Lower lobe of right lung (tissue), 2 donors: ENCODE results near the gene ZKSCAN1. TPM values are rescaled to one million over a fixed set of nuclear protein-coding genes. Genes with fewer than 3 reads are reported as not detected.

Experiments used
- ATAC-seq, 2 donors: fragments of 200-7000 bp; cut with Tn5 transposase; one replicate each; pipeline ENCODE4 v1.9.1; 2020 to 2022; ENCODE audit warnings: mild to moderate bottlenecking in 2 of 2, moderate library complexity in 2 of 2
- DNase-seq: peaks from one replicate; pipeline ENCODE4 v3.0.0-alpha.2; 2020
- H3K27ac ChIP-seq: fragments of 200-600 bp; one replicate; pipeline ENCODE4 v1.8.0; 2022
- H3K27me3 ChIP-seq: fragments of 200-600 bp; one replicate; pipeline ENCODE4 v1.8.0; 2022; ENCODE audit warnings: low read depth
- H3K36me3 ChIP-seq: fragments of 200-600 bp; one replicate; pipeline ENCODE4 v1.8.0; 2022; ENCODE audit warnings: mild to moderate bottlenecking
- H3K4me1 ChIP-seq: fragments of 200-600 bp; one replicate; pipeline ENCODE4 v1.8.0; 2022
- H3K4me3 ChIP-seq: fragments of 200-600 bp; one replicate; pipeline ENCODE4 v1.8.0; 2022; ENCODE audit warnings: mild to moderate bottlenecking
- H3K9me3 ChIP-seq: fragments of 200-600 bp; one replicate; pipeline ENCODE4 v1.8.0; 2022
- CTCF ChIP-seq: fragments of 200-600 bp; IDR thresholded peaks from one replicate; pipeline ENCODE4 v1.8.0; 2022; ENCODE audit warnings: antibody characterized with exemption, mild to moderate bottlenecking
- intact Hi-C: fragments of 100-400 bp; cut with DNase I; formaldehyde crosslinking; loops from one replicate; pipeline ENCODE4 v1.11.0; 2022
- total RNA-seq: library from RNA; stranded (reverse); fragmentation: NEBNext Ultra II Directional; extraction: Animal tissue kit (Norgen Biotek cat#: 25700); gene quantifications from one replicate; pipeline ENCODE4 v1.2.1, GENCODE V29; 2021
- donor health status: DM: no; HTN: yes; CAD: no; lungs with severe emphysema.

Gene ZKSCAN1
- total RNA-seq, 1 donor from 2014 or later, result 59.6 TPM

DNA sequence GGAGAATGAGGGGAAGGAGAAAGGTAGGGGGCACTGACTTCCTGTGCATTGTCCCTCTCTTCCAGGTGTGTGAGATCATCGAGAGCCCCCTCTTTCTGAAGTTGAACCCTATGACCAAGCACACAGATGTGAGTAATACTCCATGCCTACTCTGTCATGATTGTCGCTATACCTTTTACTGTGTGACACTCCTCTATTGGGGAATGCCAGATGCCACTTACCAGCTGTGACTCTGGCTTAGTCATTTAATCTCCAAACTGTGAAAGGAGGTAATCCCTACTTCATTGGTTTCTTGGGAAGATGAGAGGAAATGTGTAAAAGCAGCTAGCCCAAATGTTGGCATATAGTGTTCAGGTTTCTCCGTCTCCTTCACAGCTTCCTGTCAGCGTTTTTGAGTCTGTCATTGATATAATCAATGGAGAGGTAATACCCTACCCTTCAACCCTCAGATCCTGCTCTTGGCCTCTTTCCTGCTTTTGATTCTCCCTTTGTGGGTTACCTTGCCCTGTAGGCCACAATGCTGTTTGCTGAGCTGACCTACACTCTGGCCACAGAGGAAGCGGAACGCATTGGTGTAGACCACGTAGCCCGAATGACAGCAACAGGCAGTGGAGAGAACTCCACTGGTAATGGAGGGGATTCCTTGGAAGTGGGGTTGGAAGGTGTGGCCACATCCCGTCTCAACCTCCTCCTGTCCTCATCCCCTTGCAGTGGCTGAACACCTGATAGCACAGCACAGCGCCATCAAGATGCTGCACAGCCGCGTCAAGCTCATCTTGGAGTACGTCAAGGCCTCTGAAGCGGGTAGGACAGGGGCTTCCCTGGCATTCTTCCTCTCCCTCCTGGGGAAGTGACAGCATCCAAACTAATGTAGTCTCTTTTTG, 75.4 kb downstream of the ZKSCAN1 start:
- Histone ChIP-seq H3K36me3 (peaks cover 54% of the 10 kb centered on the region), H3K9me3 (no peaks in the 10 kb centered on the region), H3K27me3 (no peaks in the 10 kb centered on the region), H3K27ac (no peak overlapping the region), H3K4me3 (no peak overlapping the region), H3K4me1 (peaks cover 25% of the 10 kb centered on the region)
- no peak for ATAC-seq
- intact Hi-C loops, result no loop called here
- DNase-seq, result no peak
- TF ChIP-seq CTCF, result no peak

Other genes starting within 250 kb of the ZKSCAN1 start
- gene CYP3A4, start 231.4 kb upstream of the ZKSCAN1 start, total RNA-seq, result not detected
- gene CYP3A43, start 187.6 kb upstream of the ZKSCAN1 start, total RNA-seq, result not detected
- 0.71 TPM for gene OR2AE1, start 138.6 kb upstream of the ZKSCAN1 start, total RNA-seq
- gene TRIM4, start 96.1 kb upstream of the ZKSCAN1 start, total RNA-seq, result 39.0 TPM
- not detected for gene GJC3, start 86.0 kb upstream of the ZKSCAN1 start, total RNA-seq
- gene AZGP1, start 39.6 kb upstream of the ZKSCAN1 start, total RNA-seq, result 31.8 TPM
- 8.4 TPM for gene ZSCAN21, start 34.2 kb downstream of the ZKSCAN1 start, total RNA-seq
- gene ZNF3, start 66.1 kb downstream of the ZKSCAN1 start, total RNA-seq, result 23.0 TPM
- gene COPS6, start 73.4 kb downstream of the ZKSCAN1 start, total RNA-seq, result 70.6 TPM
- gene MCM7, start 85.8 kb downstream of the ZKSCAN1 start, total RNA-seq, result 48.0 TPM
- 16.5 TPM for gene AP4M1, start 86.0 kb downstream of the ZKSCAN1 start, total RNA-seq
- 39.4 TPM for gene TAF6, start 103.8 kb downstream of the ZKSCAN1 start, total RNA-seq
- gene CNPY4, start 104.0 kb downstream of the ZKSCAN1 start, total RNA-seq, result 10.5 TPM
- 2.7 TPM for gene MBLAC1, start 111.4 kb downstream of the ZKSCAN1 start, total RNA-seq
- gene LAMTOR4, start 133.3 kb downstream of the ZKSCAN1 start, total RNA-seq, result 131 TPM
- 24.3 TPM for gene TRAPPC14, start 143.1 kb downstream of the ZKSCAN1 start, total RNA-seq
- gene GAL3ST4, start 153.0 kb downstream of the ZKSCAN1 start, total RNA-seq, result 5.3 TPM
- gene GPC2, start 161.8 kb downstream of the ZKSCAN1 start, total RNA-seq, result 0.77 TPM
- gene STAG3, start 162.3 kb downstream of the ZKSCAN1 start, total RNA-seq, result 4.1 TPM
- gene PVRIG, start 204.4 kb downstream of the ZKSCAN1 start, total RNA-seq, result not detected